ENCODE measurements around the gene NDUFC1.

DNA sequence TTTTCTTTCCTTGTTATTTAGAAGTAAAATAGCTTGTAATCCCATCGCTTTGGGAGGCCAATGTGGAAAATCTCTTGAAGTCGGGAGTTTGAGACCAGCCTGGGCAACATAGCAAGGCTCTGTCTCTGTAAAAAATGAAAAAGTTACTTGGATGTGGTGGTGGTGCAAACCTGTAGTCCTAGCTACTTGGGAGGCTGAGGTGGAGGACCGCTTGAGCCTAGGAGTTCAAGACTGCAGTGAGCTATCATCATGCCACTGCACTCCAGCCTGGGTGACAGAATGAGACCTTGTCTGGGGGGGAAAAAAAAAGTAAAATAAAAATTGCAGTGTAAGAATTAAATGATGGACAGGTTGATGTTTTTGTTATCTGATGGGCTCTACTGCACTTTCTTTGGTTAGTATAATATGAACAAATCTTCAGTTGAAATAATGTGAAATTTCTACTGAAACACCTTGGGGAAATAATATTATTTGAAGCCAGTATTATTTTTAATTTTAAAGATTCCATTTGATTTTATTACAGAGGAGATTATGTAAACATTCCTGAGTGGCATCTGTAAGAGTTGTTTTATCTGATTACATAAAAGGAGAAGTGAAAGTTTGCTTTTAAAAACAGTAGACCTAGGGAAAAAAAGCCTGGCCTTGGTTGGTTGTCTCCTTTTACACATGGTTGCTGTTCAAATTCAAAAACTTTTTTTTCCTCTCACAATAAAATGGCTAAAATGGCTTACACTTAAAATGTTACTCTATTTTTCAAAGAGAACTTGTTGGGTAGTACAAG, 10.5 kb upstream of the NDUFC1 start:
- TF ChIP-seq, protein P1, sequence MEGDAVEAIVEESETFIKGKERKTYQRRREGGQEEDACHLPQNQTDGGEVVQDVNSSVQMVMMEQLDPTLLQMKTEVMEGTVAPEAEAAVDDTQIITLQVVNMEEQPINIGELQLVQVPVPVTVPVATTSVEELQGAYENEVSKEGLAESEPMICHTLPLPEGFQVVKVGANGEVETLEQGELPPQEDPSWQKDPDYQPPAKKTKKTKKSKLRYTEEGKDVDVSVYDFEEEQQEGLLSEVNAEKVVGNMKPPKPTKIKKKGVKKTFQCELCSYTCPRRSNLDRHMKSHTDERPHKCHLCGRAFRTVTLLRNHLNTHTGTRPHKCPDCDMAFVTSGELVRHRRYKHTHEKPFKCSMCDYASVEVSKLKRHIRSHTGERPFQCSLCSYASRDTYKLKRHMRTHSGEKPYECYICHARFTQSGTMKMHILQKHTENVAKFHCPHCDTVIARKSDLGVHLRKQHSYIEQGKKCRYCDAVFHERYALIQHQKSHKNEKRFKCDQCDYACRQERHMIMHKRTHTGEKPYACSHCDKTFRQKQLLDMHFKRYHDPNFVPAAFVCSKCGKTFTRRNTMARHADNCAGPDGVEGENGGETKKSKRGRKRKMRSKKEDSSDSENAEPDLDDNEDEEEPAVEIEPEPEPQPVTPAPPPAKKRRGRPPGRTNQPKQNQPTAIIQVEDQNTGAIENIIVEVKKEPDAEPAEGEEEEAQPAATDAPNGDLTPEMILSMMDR (IDR thresholded peaks at IDR 0.05; ENCODE audit: low read depth, low read length): no peak
- no peak for TF ChIP-seq EZH2phosphoT487 (IDR thresholded peaks at IDR 0.05; ENCODE audit: low read depth)
